Activated naive CD8-positive, alpha-beta T cell (primary cell): Measurements from ENCODE around the gene TMEM169.

ENCODE experiments used
- H3K27ac Mint-ChIP-seq: one replicate; pipeline ENCODE4 v1.8.0; 2021; ENCODE audit warnings: mixed read lengths
- H3K27me3 Mint-ChIP-seq: one replicate; pipeline ENCODE4 v1.8.0; 2021; ENCODE audit warnings: mixed read lengths
- H3K36me3 Mint-ChIP-seq: one replicate; pipeline ENCODE4 v1.8.0; 2021; ENCODE audit warnings: mixed read lengths
- H3K4me1 Mint-ChIP-seq: one replicate; pipeline ENCODE4 v1.8.0; 2021; ENCODE audit warnings: low read depth, mixed read lengths
- H3K4me3 Mint-ChIP-seq: one replicate; pipeline ENCODE4 v1.8.0; 2021; ENCODE audit warnings: mild to moderate bottlenecking, mixed read lengths
- H3K9me3 Mint-ChIP-seq: one replicate; pipeline ENCODE4 v1.8.0; 2021; ENCODE audit warnings: low read depth, mixed read lengths

Gene TMEM169

GRCh38 chr2:216147172-216148131, 65.7 kb downstream of the TMEM169 start:
- peaks cover 35% of the 10 kb centered on the region for H3K4me1 Mint-ChIP-seq
- H3K27ac Mint-ChIP-seq, result peak overlapping the region; percentile 72
- peaks cover 6% of the 10 kb centered on the region for H3K36me3 Mint-ChIP-seq
- no peak overlapping the region for H3K4me3 Mint-ChIP-seq
- H3K27me3 Mint-ChIP-seq, result no peaks in the 10 kb centered on the region
- H3K9me3 Mint-ChIP-seq, result no peaks in the 10 kb centered on the region

- no peaks in the 10 kb centered on the region for H3K27me3 Mint-ChIP-seq
- H3K4me3 Mint-ChIP-seq, result no peak overlapping the region
- H3K9me3 Mint-ChIP-seq, result no peaks in the 10 kb centered on the region
- no peak overlapping the region for H3K27ac Mint-ChIP-seq
- peaks cover 41% of the 10 kb centered on the region for H3K4me1 Mint-ChIP-seq
- H3K36me3 Mint-ChIP-seq, result peaks cover 14% of the 10 kb centered on the region
These were observed 67.3 kb downstream of the TMEM169 start for GRCh38 chr2:216148983-216149382.

- H3K4me3 Mint-ChIP-seq, result no peak overlapping the region
- peaks cover 16% of the 10 kb centered on the region for H3K36me3 Mint-ChIP-seq
- no peaks in the 10 kb centered on the region for H3K27me3 Mint-ChIP-seq
- peaks cover 41% of the 10 kb centered on the region for H3K4me1 Mint-ChIP-seq
- no peaks in the 10 kb centered on the region for H3K9me3 Mint-ChIP-seq
- peak overlapping the region; percentile 18 for H3K27ac Mint-ChIP-seq
These were observed 68.0 kb downstream of the TMEM169 start for GRCh38 chr2:216149741-216150140.

- Mint-ChIP-seq H3K36me3 (peaks cover 19% of the 10 kb centered on the region), H3K4me3 (no peak overlapping the region), H3K4me1 (peaks cover 41% of the 10 kb centered on the region), H3K27ac (peak overlapping the region; percentile 73), H3K27me3 (no peaks in the 10 kb centered on the region), H3K9me3 (no peaks in the 10 kb centered on the region)
These were observed 69.8 kb downstream of the TMEM169 start for GRCh38 chr2:216151313-216152025.
